ENCODE data around the gene IL4I1.

Gene IL4I1

GRCh38 chr19:49849433-49850220, 47.1 kb downstream of the IL4I1 start:
- Histone ChIP-seq H3K9me3 (ENCODE audit: insufficient read depth, low read depth, low read length) (no peaks in the 10 kb centered on the region), H3K4me1 (ENCODE audit: insufficient read depth, low read length, poor library complexity, severe bottlenecking) (peaks cover 32% of the 10 kb centered on the region), H3K27me3 (ENCODE audit: insufficient read depth, low read length, poor library complexity, severe bottlenecking) (no peaks in the 10 kb centered on the region), H3K79me2 (ENCODE audit: insufficient read depth, low read length) (peaks cover 30% of the 10 kb centered on the region), H3K4me3 (ENCODE audit: low read length, poor library complexity, severe bottlenecking) (peak overlapping the region; percentile 99), H3K36me3 (ENCODE audit: insufficient read depth, low read length) (no peaks in the 10 kb centered on the region), H3K9me2 (replicated peaks; ENCODE audit: low read depth, low read length) (no peaks in the 10 kb centered on the region), H2AFZ (ENCODE audit: low read length) (no peak overlapping the region), H3F3A (ENCODE audit: low read depth) (0 out of 2 replicates have a peak, but pooled peaks cover 3% of the 10 kb centered on the region), H3K9ac (ENCODE audit: low read depth, low read length, poor library complexity, severe bottlenecking) (peak overlapping the region; percentile 90), H4K20me1 (ENCODE audit: insufficient read depth, low read length, poor library complexity, severe bottlenecking) (peaks cover 30% of the 10 kb centered on the region), H3K4me2 (ENCODE audit: low read depth, low read length, poor library complexity, severe bottlenecking) (peak overlapping the region; percentile 69)
- no peak for TF ChIP-seq CTCF (conservative IDR thresholded peaks at IDR 0.05; ENCODE audit: low read length)
- no peak for TF ChIP-seq EZH2phosphoT487 (IDR thresholded peaks at IDR 0.05; ENCODE audit: borderline replicate concordance)

- Histone ChIP-seq H3K9me3 (ENCODE audit: insufficient read depth, low read depth, low read length) (no peaks in the 10 kb centered on the region), H3K27me3 (ENCODE audit: insufficient read depth, low read length, poor library complexity, severe bottlenecking) (no peaks in the 10 kb centered on the region), H2AFZ (ENCODE audit: low read length) (no peak overlapping the region), H3K79me2 (ENCODE audit: insufficient read depth, low read length) (peaks cover 24% of the 10 kb centered on the region), H3K9me2 (replicated peaks; ENCODE audit: low read depth, low read length) (no peaks in the 10 kb centered on the region), H4K20me1 (ENCODE audit: insufficient read depth, low read length, poor library complexity, severe bottlenecking) (peaks cover 23% of the 10 kb centered on the region), H3K4me2 (ENCODE audit: low read depth, low read length, poor library complexity, severe bottlenecking) (peak overlapping the region; percentile 52), H3F3A (ENCODE audit: low read depth) (0 out of 2 replicates have a peak, but pooled peaks cover 3% of the 10 kb centered on the region), H3K4me3 (ENCODE audit: low read length, poor library complexity, severe bottlenecking) (no peak overlapping the region), H3K36me3 (ENCODE audit: insufficient read depth, low read length) (no peaks in the 10 kb centered on the region), H3K9ac (ENCODE audit: low read depth, low read length, poor library complexity, severe bottlenecking) (no peak overlapping the region), H3K4me1 (ENCODE audit: insufficient read depth, low read length, poor library complexity, severe bottlenecking) (peaks cover 32% of the 10 kb centered on the region)
- no peak for TF ChIP-seq EZH2phosphoT487 (IDR thresholded peaks at IDR 0.05; ENCODE audit: borderline replicate concordance)
- TF ChIP-seq CTCF (conservative IDR thresholded peaks at IDR 0.05; ENCODE audit: low read length), result no peak
Measured at GRCh38 chr19:49848938-49849337, 47.7 kb downstream of the IL4I1 start.

GRCh38 chr19:49847731-49848696, 48.7 kb downstream of the IL4I1 start:
- Histone ChIP-seq H4K20me1 (ENCODE audit: insufficient read depth, low read length, poor library complexity, severe bottlenecking) (peaks cover 14% of the 10 kb centered on the region), H2AFZ (ENCODE audit: low read length) (no peak overlapping the region), H3K9ac (ENCODE audit: low read depth, low read length, poor library complexity, severe bottlenecking) (no peak overlapping the region), H3K4me3 (ENCODE audit: low read length, poor library complexity, severe bottlenecking) (peak overlapping the region; percentile 15), H3K36me3 (ENCODE audit: insufficient read depth, low read length) (no peaks in the 10 kb centered on the region), H3K9me2 (replicated peaks; ENCODE audit: low read depth, low read length) (no peaks in the 10 kb centered on the region), H3F3A (ENCODE audit: low read depth) (0 out of 2 replicates have a peak, but pooled peaks cover 3% of the 10 kb centered on the region), H3K4me2 (ENCODE audit: low read depth, low read length, poor library complexity, severe bottlenecking) (peak overlapping the region; percentile 52), H3K27me3 (ENCODE audit: insufficient read depth, low read length, poor library complexity, severe bottlenecking) (no peaks in the 10 kb centered on the region), H3K4me1 (ENCODE audit: insufficient read depth, low read length, poor library complexity, severe bottlenecking) (peaks cover 31% of the 10 kb centered on the region), H3K9me3 (ENCODE audit: insufficient read depth, low read depth, low read length) (no peaks in the 10 kb centered on the region), H3K79me2 (ENCODE audit: insufficient read depth, low read length) (peaks cover 14% of the 10 kb centered on the region)
- TF ChIP-seq EZH2phosphoT487 (IDR thresholded peaks at IDR 0.05; ENCODE audit: borderline replicate concordance) (no peak), CTCF (conservative IDR thresholded peaks at IDR 0.05; ENCODE audit: low read length) (no peak)
